ENCODE measurements around the gene SH3YL1. TPM values are rescaled to one million over a fixed set of nuclear protein-coding genes. Genes with fewer than 3 reads are reported as not detected.

SH3YL1 gene
- total RNA-seq, 1 donor from 2014 or later, result 24.8 TPM

DNA sequence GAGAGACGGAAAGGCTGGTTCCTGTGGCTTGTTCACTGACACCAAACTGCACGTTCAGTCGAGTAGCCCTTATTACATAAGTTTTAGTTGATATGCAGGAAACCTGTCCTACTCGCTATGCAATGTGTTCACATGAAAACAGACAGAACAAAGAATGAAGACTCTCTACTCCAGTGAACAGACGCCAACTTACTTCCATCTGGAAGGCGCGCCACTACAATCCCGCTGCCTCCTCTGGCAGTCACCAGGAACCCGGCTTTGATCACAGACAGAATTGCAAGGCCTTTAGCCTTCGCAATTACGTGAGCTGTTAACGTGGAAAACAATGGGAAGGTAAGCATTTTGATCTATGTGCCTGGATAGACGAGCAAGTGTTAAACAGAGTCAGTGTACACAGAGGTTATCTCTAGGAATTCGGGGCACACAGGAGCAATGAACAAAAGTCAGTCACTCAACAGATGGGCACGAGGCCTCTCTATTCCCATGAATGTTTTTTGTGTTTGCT is 14.2 kb downstream of the SH3YL1 start:
- DNase-seq (ENCODE audit: low read depth), result no peak
- TF ChIP-seq, protein P1, sequence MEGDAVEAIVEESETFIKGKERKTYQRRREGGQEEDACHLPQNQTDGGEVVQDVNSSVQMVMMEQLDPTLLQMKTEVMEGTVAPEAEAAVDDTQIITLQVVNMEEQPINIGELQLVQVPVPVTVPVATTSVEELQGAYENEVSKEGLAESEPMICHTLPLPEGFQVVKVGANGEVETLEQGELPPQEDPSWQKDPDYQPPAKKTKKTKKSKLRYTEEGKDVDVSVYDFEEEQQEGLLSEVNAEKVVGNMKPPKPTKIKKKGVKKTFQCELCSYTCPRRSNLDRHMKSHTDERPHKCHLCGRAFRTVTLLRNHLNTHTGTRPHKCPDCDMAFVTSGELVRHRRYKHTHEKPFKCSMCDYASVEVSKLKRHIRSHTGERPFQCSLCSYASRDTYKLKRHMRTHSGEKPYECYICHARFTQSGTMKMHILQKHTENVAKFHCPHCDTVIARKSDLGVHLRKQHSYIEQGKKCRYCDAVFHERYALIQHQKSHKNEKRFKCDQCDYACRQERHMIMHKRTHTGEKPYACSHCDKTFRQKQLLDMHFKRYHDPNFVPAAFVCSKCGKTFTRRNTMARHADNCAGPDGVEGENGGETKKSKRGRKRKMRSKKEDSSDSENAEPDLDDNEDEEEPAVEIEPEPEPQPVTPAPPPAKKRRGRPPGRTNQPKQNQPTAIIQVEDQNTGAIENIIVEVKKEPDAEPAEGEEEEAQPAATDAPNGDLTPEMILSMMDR (conservative IDR thresholded peaks at IDR 0.05; ENCODE audit: low read depth, low read length), result no peak
- no peak overlapping the region for H3K4me3 ChIP-seq (ENCODE audit: low read depth, low read length)

DNA sequence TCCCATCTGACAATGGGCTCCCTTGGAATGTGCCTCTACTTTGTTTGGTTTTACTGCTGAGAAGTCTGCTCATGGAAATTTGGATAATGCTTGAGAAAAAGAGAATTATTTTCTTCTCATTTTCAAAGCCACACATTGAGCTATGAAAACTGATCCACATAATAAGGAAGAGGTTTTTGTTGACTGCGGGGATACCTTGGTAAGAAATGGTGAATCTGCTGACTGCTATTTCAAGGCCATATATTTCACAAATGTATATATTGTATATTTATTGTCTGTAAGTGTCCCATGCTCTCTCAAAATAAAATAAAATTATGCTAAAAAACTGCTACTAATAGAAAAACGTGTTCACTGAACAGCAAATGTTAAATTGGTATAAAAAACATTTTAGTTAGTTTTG is 15.1 kb downstream of the SH3YL1 start:
- DNase-seq (ENCODE audit: low read depth), result no peak
- TF ChIP-seq, protein P1 (conservative IDR thresholded peaks at IDR 0.05; ENCODE audit: low read depth, low read length), result no peak
- H3K4me3 ChIP-seq (ENCODE audit: low read depth, low read length), result no peak overlapping the region

DNA sequence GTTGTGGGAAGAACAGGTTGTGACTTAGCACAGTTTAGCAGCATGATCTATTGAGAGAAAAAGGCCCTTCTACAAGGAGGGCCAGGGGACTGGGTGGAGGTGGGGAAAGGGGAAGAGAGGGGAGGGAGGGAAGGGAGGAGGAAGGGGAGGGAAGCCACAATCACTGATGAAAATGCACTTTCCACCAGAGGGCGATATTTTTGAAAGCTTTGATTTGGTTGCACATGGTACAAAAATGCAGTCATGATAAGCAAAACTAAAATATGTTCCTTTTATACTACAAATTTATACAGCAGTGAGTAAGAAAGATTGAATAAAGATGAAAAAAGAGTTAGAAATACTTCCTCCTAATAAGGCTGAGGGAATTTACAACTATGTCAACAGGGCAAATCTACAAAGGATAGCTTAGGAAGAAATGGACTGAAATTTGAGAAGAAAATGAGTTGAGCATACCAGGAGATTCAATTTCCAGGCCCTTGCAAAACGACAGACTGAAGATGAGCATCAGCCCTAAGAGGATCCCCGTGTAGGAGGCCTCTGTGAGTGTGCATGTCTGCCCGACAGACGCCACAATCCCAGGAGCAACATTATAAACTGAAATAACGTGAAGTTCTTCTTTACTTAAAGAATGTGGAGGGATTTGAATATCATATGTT is 17.2 kb downstream of the SH3YL1 start:
- no peak overlapping the region for H3K4me3 ChIP-seq (ENCODE audit: low read depth, low read length)
- DNase-seq (ENCODE audit: low read depth), result no peak
- TF ChIP-seq, protein P1 (conservative IDR thresholded peaks at IDR 0.05; ENCODE audit: low read depth, low read length), result peak; percentile 68

DNA sequence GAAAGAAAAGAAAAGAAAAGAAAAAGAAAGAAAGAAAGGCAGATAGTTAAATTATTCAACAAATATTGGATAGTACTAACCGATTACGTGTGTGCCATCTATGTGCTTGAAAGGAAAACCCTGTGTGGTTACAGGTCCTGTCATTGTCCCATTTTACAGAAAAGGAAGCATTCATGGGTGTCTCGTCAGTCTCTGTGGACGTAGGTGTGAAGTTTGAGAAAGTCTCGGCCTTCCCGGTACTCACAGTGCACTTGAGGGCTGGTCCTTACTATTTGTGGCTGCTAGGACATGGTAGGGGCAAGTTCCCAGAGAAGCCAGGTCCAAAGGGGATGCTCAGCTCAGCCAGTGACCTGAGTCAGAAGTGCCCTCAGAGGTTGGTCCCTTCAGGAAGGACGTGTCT is 19.3 kb downstream of the SH3YL1 start:
- no peak for DNase-seq (ENCODE audit: low read depth)
- TF ChIP-seq, protein P1 (conservative IDR thresholded peaks at IDR 0.05; ENCODE audit: low read depth, low read length), result no peak
- no peak overlapping the region for H3K4me3 ChIP-seq (ENCODE audit: low read depth, low read length)

DNA sequence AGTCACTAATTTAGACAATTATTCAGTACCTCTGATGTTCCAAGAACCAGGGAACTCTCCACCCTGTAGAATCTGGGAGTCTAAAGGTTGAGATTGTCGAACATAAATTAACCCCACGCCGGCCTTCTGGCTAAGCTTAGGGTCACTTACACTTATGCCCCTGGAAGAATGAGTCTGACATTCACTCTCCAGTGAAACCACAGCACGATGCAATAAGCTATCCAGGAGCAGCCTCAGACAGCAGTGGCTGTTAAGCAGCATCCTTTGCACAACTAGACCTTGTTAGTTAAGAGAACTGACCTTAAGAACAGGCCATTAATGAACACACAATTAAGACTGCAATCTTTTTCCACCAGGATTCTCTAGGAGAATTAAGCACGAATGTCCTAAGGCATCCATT is 25.0 kb downstream of the SH3YL1 start:
- TF ChIP-seq, protein P1 (conservative IDR thresholded peaks at IDR 0.05; ENCODE audit: low read depth, low read length), result no peak
- DNase-seq (ENCODE audit: low read depth), result no peak

DNA sequence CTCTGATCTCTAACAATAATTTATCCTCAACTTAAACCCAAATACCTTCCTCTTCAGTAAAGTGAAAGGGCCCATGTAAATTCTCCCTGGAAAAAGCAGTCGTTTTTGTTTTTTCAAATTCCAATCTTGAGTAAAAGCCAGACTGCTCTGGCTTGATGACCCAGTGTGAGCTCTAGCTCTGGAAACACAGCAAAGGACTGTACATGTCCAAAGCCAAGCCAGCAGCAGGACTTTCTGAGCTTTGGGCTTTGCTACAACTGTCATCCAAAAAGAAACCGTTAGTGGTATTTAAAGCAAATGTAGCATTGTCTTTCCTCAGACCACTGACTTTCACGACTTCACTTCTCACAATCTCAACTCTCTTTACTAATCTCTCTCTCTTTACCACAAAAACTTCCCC is 25.4 kb downstream of the SH3YL1 start:
- DNase-seq (ENCODE audit: low read depth), result no peak
- TF ChIP-seq, protein P1 (conservative IDR thresholded peaks at IDR 0.05; ENCODE audit: low read depth, low read length), result no peak
- H3K4me3 ChIP-seq (ENCODE audit: low read depth, low read length), result no peak overlapping the region

More for the DNA sequence above, 25.0 kb downstream of the SH3YL1 start:
- no peak overlapping the region for H3K4me3 ChIP-seq (ENCODE audit: low read depth, low read length)

DNA sequence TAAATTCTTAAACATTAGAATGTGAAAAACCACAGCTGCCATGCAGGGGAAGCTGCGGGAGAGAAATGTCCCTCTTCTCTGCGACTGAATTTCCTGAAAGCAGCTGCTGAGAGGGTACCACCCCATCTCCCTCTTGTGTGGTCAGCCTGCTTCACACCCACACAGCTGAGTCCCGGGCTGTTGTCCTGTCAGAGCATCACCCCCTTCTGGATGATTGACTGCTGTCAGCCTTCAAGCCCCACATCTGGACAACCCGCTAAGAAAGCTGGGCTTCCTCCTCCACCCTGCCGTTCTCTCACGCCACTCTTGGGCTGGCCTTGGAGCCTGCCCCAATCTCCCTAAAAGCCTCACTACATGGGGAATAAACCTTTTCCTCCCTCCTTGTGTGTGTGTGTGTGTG is 26.0 kb downstream of the SH3YL1 start:
- no peak for DNase-seq (ENCODE audit: low read depth)
- TF ChIP-seq, protein P1 (conservative IDR thresholded peaks at IDR 0.05; ENCODE audit: low read depth, low read length), result no peak
- no peak overlapping the region for H3K4me3 ChIP-seq (ENCODE audit: low read depth, low read length)
